ENCODE data around the gene TK2.

The TK2 gene

GRCh38 chr16:66562409-66562808 is 12.5 kb upstream of the TK2 start:
- no peak overlapping the region for H3K27ac Mint-ChIP-seq
- H3K4me3 Mint-ChIP-seq, result no peak overlapping the region
- no peak for DNase-seq
- H3K27me3 Mint-ChIP-seq, result no peaks in the 10 kb centered on the region
- peaks cover 59% of the 10 kb centered on the region for H3K4me1 Mint-ChIP-seq
- ATAC-seq, result no peak
- no peaks in the 10 kb centered on the region for H3K9me3 Mint-ChIP-seq

DNA sequence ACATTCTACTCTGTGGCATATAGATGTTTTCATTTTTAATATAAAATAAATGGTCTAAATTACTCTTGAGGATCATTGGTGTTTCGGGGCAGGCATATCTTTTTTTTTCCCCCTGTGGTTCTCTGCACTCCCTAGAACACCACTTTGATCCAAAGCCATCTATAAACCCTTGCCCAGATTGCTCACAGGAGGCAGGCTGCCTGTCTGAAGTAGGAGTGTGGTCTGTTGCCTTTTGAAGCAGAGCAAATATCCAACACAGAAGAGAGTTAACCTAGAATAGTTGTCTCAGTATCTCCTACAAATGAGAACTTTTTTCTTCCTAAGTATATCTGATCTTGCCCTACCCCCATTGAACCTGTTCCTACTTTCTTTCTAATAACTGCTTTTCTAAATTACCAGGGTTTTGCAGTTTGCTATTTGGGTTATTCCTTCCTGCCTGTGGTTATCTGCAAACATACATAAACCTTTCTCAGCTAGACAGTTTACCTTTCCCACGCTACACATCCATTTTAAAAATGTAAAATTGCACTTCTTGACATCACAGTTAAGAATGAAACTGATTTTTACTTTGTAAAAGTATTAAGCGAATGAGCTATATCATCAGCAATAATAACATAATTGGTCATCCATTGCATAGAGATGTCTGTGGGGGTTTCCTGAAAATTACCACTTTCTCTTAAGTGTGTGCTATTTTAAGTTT is 11.6 kb upstream of the TK2 start:
- ATAC-seq (no peak), DNase-seq (no peak)
- Mint-ChIP-seq H3K27me3 (no peaks in the 10 kb centered on the region), H3K4me3 (no peak overlapping the region), H3K27ac (peak overlapping the region in 1 of 2 donors; percentile 1), H3K9me3 (no peaks in the 10 kb centered on the region), H3K4me1 (peaks cover 60% of the 10 kb centered on the region)

DNA sequence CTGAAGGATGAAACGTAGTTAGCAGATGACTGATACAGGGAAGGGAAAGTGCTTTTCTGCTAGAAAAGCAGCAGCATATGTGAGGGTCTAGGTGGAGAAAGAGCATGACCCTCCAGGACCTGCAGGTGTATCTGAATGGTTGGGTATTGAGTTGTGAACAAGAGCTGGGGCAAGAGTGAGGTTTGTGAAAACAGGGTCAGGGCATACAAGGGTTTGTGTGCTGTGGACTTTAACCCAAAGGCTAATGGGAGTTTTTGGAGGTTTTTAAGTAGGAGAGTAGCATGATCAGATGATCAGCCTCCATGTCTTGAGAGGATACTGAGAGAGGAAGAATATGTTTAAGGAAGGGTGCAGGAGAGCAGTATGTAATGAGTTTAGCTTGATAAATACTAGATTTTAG is 10.2 kb upstream of the TK2 start:
- Mint-ChIP-seq H3K4me3 (no peak overlapping the region), H3K27ac (peak overlapping the region in 1 of 2 donors; percentile 0), H3K27me3 (no peaks in the 10 kb centered on the region), H3K4me1 (peaks cover 68% of the 10 kb centered on the region), H3K9me3 (no peaks in the 10 kb centered on the region)
- no peak for ATAC-seq
- no peak for DNase-seq

DNA sequence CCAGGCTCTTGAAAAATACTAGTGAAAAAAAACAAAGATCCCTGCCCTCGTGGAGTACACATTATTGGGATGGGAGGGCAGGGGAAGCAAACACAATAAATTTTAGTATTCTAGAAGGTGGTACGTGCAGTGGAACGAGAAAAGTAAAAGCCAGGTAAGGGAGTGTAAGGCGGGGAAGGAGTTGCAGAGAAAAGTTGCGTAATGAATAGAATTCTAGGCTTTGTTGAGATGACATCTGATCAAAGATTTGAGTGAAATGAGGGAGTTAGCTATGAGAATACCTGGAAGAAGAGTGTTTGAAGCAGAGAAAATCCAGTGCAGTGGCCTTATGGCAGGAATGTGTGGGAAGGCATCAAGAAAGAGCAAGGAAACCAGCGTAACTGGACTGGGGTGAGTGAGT is 4.6 kb upstream of the TK2 start:
- H3K27me3 Mint-ChIP-seq, result no peaks in the 10 kb centered on the region
- H3K4me1 Mint-ChIP-seq, result peaks cover 68% of the 10 kb centered on the region
- ATAC-seq (no peak), DNase-seq (no peak)
- H3K4me3 Mint-ChIP-seq, result peak overlapping the region; percentile 87 to 91
- H3K9me3 Mint-ChIP-seq, result no peaks in the 10 kb centered on the region
- H3K27ac Mint-ChIP-seq, result peak overlapping the region in 1 of 2 donors; percentile 3

- no peak for DNase-seq
- no peak for ATAC-seq
- Mint-ChIP-seq H3K9me3 (no peaks in the 10 kb centered on the region), H3K4me3 (peak overlapping the region; percentile 87 to 91), H3K27me3 (no peaks in the 10 kb centered on the region), H3K27ac (peak overlapping the region in 1 of 2 donors; percentile 77), H3K4me1 (peaks cover 70% of the 10 kb centered on the region)
Measured at GRCh38 chr16:66554021-66554420, 4.1 kb upstream of the TK2 start.

DNA sequence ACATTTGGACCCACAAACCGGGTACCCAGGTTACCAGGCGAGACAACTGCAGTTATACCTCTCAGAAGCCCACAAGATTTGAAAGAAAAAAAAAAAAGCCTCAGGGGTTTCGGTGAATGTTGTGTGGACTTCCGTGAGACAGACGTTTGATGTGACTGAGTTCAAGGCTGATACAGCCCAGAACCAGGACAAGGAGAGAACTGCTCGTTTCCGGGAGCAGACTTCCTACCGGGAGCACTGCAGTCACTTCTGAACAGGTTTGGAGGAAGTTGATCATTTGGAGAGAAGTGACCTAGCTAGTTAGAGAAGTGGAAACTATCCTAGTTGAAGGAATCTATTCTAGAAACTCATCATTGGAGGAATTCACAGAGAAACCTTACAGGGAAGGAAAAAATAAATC is 3.3 kb upstream of the TK2 start:
- Mint-ChIP-seq H3K27me3 (no peaks in the 10 kb centered on the region), H3K4me1 (peaks cover 75% of the 10 kb centered on the region), H3K4me3 (peak overlapping the region; percentile 87 to 91), H3K27ac (peak overlapping the region; percentile 95 to 97), H3K9me3 (no peaks in the 10 kb centered on the region)
- ATAC-seq (no peak), DNase-seq (no peak)

DNA sequence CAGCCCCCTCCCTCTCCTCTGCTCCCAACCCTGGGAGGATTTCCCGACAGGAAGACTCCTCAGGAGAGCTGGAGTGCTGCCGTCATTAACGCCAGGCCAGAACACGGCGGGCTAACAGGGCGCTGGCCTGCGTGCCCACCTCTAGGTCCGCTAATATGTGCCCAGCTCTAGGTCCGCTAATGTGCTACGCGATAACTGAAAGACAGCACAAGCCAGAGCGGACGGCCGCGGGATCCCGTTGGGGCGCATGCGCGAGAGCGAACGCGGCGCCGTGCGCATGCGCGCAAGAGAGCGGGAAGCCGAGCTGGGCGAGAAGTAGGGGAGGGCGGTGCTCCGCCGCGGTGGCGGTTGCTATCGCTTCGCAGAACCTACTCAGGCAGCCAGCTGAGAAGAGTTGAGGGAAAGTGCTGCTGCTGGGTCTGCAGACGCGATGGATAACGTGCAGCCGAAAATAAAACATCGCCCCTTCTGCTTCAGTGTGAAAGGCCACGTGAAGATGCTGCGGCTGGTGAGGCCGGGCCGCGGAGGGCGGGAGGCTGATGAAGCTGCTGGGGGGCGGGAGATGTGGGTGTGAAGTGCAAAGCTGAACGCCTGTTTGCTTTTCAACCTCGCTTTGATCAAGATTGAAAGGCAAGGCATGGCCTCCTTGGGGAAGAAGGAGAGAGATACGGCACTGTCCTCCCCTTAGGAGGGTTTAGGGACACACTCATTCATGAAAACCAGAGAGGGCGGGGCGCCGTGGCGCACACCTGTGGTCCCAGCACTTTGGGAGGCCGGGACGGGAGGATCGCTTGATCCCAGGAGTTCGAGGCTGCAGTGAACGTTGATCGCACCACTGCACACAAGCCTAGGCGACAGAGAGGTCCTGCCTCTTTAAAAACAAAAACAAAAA is 2.6 kb upstream of the TK2 start, which contains the start of gene CKLF:
Gene CKLF (plus strand): TSS at position 291 of the 892 bp plus-strand sequence. CDS start 140 bp downstream, at position 431.
- DNase-seq (peak; percentile 95 to 97), ATAC-seq (peak; percentile 76)
- Mint-ChIP-seq H3K27me3 (no peaks in the 10 kb centered on the region), H3K27ac (peak within 1 kb of the TSS; percentile 95 to 97), H3K4me1 (peaks cover 79% of the 10 kb centered on the region), H3K9me3 (no peaks in the 10 kb centered on the region), H3K4me3 (peak within 1 kb of the TSS; percentile 87 to 91)

DNA sequence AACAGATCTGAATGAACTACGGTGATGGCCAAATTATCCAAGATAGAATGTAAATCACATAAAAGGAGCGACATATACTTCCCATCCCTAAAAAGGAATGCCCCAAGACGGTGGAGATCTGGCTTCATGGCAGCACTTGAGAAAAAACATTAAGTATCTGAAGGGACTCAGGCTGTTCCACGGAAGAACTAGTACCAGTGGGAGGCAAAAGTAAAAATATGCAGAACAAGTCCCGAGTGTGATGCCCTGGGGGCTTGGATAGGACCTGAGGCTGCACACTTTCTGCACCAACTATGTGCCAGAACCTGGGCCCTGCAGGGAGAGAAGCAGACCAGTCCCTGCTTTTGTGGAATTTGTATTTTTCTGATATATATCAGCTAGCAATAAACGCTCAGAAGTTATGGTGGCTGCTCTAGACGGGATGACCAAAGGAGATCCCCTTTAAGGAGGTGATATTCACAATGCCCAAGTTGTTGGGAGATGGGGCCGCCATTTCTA is 1.9 kb upstream of the TK2 start:
- H3K9me3 Mint-ChIP-seq, result no peaks in the 10 kb centered on the region
- ATAC-seq (peak; percentile 5), DNase-seq (no peak)
- H3K4me3 Mint-ChIP-seq, result peak overlapping the region; percentile 87 to 91
- H3K27me3 Mint-ChIP-seq, result no peaks in the 10 kb centered on the region
- peaks cover 82% of the 10 kb centered on the region for H3K4me1 Mint-ChIP-seq
- peak overlapping the region; percentile 95 to 97 for H3K27ac Mint-ChIP-seq

GRCh38 chr16:66551348-66551759 is 1.4 kb upstream of the TK2 start:
- no peaks in the 10 kb centered on the region for H3K9me3 Mint-ChIP-seq
- H3K4me1 Mint-ChIP-seq, result peaks cover 82% of the 10 kb centered on the region
- H3K4me3 Mint-ChIP-seq, result peak overlapping the region; percentile 87 to 91
- H3K27me3 Mint-ChIP-seq, result no peaks in the 10 kb centered on the region
- peak overlapping the region; percentile 43 to 95 for H3K27ac Mint-ChIP-seq
- peak; percentile 48 for ATAC-seq
- DNase-seq, result peak; percentile 51 to 68

GRCh38 chr16:66548868-66549267 is 1.1 kb downstream of the TK2 start:
- peak overlapping the region in 1 of 2 donors; percentile 89 for H3K27ac Mint-ChIP-seq
- H3K4me1 Mint-ChIP-seq, result peaks cover 64% of the 10 kb centered on the region
- no peak for DNase-seq
- no peaks in the 10 kb centered on the region for H3K9me3 Mint-ChIP-seq
- peak overlapping the region; percentile 69 to 75 for H3K4me3 Mint-ChIP-seq
- no peaks in the 10 kb centered on the region for H3K27me3 Mint-ChIP-seq
- ATAC-seq, result no peak

DNA sequence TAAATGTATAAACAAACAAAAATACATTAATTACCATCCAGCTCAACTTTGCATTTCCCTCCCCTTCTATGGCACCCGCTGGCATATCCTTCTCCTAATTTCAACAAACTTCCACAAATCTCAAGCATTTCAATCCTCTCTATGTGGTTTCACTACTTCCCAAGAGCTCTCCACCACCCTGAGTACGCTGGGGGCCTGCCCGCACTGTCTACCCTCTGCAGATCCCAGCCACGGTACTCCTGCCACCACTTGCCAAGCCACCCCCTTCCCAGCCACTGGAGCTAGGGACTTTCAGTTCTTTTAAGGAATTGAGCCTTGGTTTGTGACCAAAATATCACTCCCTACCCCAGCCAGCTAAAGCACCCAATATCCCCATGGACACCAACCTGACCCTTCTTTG is 1.9 kb downstream of the TK2 start:
- H3K9me3 Mint-ChIP-seq, result no peaks in the 10 kb centered on the region
- no peak overlapping the region for H3K4me3 Mint-ChIP-seq
- H3K4me1 Mint-ChIP-seq, result peaks cover 60% of the 10 kb centered on the region
- H3K27ac Mint-ChIP-seq, result peak overlapping the region in 1 of 2 donors; percentile 89
- DNase-seq (no peak), ATAC-seq (no peak)
- no peaks in the 10 kb centered on the region for H3K27me3 Mint-ChIP-seq

GRCh38 chr16:66547101-66547989 is 2.6 kb downstream of the TK2 start:
- DNase-seq (no peak), ATAC-seq (no peak)
- Mint-ChIP-seq H3K27me3 (no peaks in the 10 kb centered on the region), H3K4me1 (peaks cover 55% of the 10 kb centered on the region), H3K4me3 (no peak overlapping the region), H3K9me3 (no peaks in the 10 kb centered on the region), H3K27ac (peak overlapping the region; percentile 7 to 41)

GRCh38 chr16:66544016-66544757 is 5.7 kb downstream of the TK2 start:
- no peaks in the 10 kb centered on the region for H3K27me3 Mint-ChIP-seq
- ATAC-seq, result no peak
- H3K9me3 Mint-ChIP-seq, result no peaks in the 10 kb centered on the region
- peaks cover 46% of the 10 kb centered on the region for H3K4me1 Mint-ChIP-seq
- DNase-seq, result no peak
- no peak overlapping the region for H3K27ac Mint-ChIP-seq
- H3K4me3 Mint-ChIP-seq, result no peak overlapping the region

- Mint-ChIP-seq H3K9me3 (no peaks in the 10 kb centered on the region), H3K4me1 (peaks cover 43% of the 10 kb centered on the region), H3K27ac (peak overlapping the region in 1 of 2 donors; percentile 23), H3K27me3 (no peaks in the 10 kb centered on the region), H3K4me3 (no peak overlapping the region)
- DNase-seq (no peak), ATAC-seq (no peak)
Measured at GRCh38 chr16:66543541-66543940, 6.4 kb downstream of the TK2 start.

All from stimulated activated naive CD8-positive, alpha-beta T cell treated with anti-CD3 and anti-CD28 coated beads, Interleukin-15, amount 100 ng/mL, for 72 hours (primary cell).